Frontal cortex (tissue), 4 donors: ENCODE measurements around the gene SAV1. TPM values are rescaled to one million over a fixed set of nuclear protein-coding genes. Genes with fewer than 3 reads are reported as not detected.

Experiments
- DNase-seq, 2 donors: peaks; one replicate each; pipeline ENCODE4 v3.0.0; 2012; ENCODE audit warnings: low spot score in 2 of 2
- FAIRE-seq: peaks from 2 replicates; lab custom pipeline; 2012; peaks lifted over from hg19 to GRCh38; lab: Jason Lieb, UNC
- small RNA-seq: library from RNA; depleted of rRNA; stranded (forward); fragments of <200 nt; gene quantifications from one replicate; pipeline ENCODE3, GENCODE V24; 2014
- total RNA-seq: library from RNA; depleted of rRNA; stranded (reverse); fragments of >200 nt; gene quantifications from one replicate; pipeline ENCODE4 v1.2.3, GENCODE V29; 2014
- donor health status: control.
- donor health status: control.
- donor health status: control.

The SAV1 gene
- total RNA-seq, 1 donor from 2014 or later: 19.6 TPM

GRCh38 chr14:50612806-50613205 lies 55.3 kb downstream of the SAV1 start:
- DNase-seq (no peak), FAIRE-seq (no peak)

- DNase-seq (no peak), FAIRE-seq (no peak)
Measured at GRCh38 chr14:50610465-50610864, 57.6 kb downstream of the SAV1 start.

GRCh38 chr14:50608302-50608851 lies 59.7 kb downstream of the SAV1 start:
- no peak for DNase-seq
- FAIRE-seq: no peak

- DNase-seq: no peak
- FAIRE-seq: peak; percentile 13
Measured at GRCh38 chr14:50607761-50608160, 60.3 kb downstream of the SAV1 start.

GRCh38 chr14:50607181-50607580 lies 60.9 kb downstream of the SAV1 start:
- FAIRE-seq: no peak
- DNase-seq: no peak

- DNase-seq: no peak
- FAIRE-seq: no peak
Measured at GRCh38 chr14:50606468-50606867, 61.6 kb downstream of the SAV1 start.

DNA sequence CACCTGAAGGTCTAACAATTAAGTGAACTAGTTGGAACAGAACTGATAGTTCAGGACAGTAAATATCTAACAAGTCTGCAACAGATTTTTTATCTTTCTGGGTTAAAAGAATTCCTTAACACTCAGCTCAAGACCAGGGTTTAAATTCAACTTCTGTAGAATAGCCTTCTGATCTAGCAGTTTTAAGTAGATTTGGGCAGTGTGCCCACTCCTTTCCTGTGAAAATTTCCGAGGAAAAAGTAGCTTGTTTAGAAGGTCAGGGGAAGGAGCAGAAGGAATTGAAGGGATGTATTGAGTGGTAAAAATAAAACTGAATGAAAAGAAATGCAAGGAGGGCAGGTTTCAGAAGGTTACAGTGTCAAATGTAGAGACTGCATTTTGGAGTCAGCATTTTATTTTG lies 62.3 kb downstream of the SAV1 start:
- FAIRE-seq (no peak), DNase-seq (no peak)

- no peak for DNase-seq
- no peak for FAIRE-seq
Measured at GRCh38 chr14:50603565-50603964, 64.5 kb downstream of the SAV1 start.

DNA sequence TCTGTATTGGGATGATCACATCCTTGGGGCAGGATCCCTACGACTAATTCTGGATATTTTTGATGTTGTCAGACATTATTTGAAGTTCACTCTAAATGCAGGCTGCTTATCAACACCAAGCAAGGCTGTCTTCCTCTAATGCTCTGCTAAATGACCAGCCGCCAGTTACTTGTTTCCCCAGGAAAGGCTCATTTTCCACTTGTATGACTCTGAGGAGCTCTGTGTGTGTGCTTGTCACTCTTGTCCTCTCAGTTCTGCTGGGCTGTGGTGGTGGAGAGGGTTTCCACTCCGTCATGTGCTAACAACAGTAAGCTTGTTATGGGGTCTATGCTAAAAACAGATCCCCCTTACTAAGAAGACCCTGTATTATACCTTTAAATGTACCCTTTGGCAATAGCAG lies 66.1 kb downstream of the SAV1 start:
- FAIRE-seq (no peak), DNase-seq (no peak)

- DNase-seq (no peak), FAIRE-seq (no peak)
Measured at GRCh38 chr14:50601394-50601793, 66.7 kb downstream of the SAV1 start.

- FAIRE-seq (no peak), DNase-seq (no peak)
Measured at GRCh38 chr14:50600849-50601248, 67.3 kb downstream of the SAV1 start.

- DNase-seq: no peak
- FAIRE-seq: peak; percentile 95
Measured at GRCh38 chr14:50599700-50600444, 68.2 kb downstream of the SAV1 start.

- FAIRE-seq (peak; percentile 10), DNase-seq (no peak)
Measured at GRCh38 chr14:50598765-50599164, 69.3 kb downstream of the SAV1 start.

DNA sequence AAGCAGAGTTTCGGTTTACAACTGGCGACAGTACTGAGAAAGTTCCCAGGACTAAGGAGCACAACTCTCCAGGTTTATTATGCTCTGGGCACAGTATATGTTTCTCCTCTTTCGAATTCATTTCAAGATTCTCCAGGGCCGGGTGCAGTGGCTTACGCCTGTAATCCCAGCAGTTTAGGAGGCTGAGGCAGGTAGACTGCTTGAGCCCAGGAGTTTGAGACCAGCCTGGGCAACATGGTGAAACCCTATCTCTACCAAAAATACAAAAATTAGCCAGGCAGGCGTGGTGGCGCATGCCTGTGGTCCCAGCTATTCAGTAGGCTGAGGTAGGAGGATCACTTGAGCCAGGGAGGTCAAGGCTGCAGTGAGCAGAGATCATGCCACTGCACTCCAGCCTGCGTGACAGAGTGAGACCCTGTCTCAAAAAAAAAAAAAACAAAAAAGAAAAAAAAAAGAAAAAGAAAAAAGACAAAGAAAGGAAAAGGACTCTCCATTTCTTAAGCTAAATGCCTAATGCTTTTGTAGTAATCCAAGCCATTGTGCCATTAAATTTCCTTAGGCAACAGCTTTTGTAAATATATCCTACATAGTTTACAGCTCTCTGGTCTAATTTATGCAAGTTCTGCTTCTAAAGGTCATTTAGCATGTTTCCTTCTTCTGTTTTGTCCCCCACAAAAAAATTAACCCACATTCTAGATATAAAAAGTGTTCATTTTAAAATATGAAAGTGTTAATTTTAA lies 73.4 kb downstream of the SAV1 start:
- DNase-seq (no peak), FAIRE-seq (no peak)

DNA sequence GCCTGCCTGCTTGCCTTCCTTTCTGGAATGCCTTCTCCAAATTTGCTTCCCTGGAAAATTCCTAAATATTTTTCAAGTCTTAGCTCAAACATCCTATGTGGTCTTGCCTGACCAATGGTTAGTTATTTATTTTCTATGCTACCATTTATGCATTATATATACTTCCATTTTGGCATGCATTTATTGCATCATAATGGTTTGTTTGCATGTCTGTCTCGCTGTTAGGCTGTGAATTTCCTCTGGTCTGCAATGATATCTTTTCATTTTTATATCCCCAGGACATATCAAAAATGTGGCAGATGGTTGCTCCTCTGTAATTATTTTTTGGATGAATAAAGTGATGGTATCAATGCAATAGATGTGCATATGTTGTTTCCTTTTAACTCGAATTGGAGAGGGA lies 77.6 kb downstream of the SAV1 start:
- FAIRE-seq (no peak), DNase-seq (no peak)

Small RNAs within 50 kb of the gene (small RNA-seq; reads per million reads assigned to genes)
- gene RN7SL452P: not detected

Other genes with a start within 250 kb of the SAV1 start
- 85.2 TPM for gene MAP4K5, start 135.7 kb downstream of the SAV1 start, total RNA-seq
- 95.8 TPM for gene ATL1, start 108.2 kb downstream of the SAV1 start, total RNA-seq
- 44.4 TPM for gene NIN, start 162.9 kb upstream of the SAV1 start, total RNA-seq
- not detected for gene ABHD12B, start 203.7 kb upstream of the SAV1 start, total RNA-seq